Activated CD4-positive, CD25-positive, alpha-beta regulatory T cell treated with anti-CD3 and anti-CD28 coated beads, Interleukin-2, amount 50 U/mL, for 24 hours (primary cell): ENCODE measurements around the gene RIGI.
A peak's percentile ranks its signal among the peaks of the same experiment; 100 is the strongest.
"Not testable (repeated sequence)": the region's sequence is repeated elsewhere in the genome, so short reads cannot be mapped to it uniquely, and the experiment has no call there.

Experiments
- ATAC-seq, 2 donors: fragments of 150-1000 bp; cut with Tn5 transposase; one replicate each; pipeline ENCODE4 v1.10.0; 2021; ENCODE audit warnings: mild to moderate bottlenecking in 1 of 2, moderate library complexity in 1 of 2

The RIGI gene

GRCh38 chr9:32525709-32526030, 326 bp downstream of the RIGI start:
- no peak for ATAC-seq

DNA sequence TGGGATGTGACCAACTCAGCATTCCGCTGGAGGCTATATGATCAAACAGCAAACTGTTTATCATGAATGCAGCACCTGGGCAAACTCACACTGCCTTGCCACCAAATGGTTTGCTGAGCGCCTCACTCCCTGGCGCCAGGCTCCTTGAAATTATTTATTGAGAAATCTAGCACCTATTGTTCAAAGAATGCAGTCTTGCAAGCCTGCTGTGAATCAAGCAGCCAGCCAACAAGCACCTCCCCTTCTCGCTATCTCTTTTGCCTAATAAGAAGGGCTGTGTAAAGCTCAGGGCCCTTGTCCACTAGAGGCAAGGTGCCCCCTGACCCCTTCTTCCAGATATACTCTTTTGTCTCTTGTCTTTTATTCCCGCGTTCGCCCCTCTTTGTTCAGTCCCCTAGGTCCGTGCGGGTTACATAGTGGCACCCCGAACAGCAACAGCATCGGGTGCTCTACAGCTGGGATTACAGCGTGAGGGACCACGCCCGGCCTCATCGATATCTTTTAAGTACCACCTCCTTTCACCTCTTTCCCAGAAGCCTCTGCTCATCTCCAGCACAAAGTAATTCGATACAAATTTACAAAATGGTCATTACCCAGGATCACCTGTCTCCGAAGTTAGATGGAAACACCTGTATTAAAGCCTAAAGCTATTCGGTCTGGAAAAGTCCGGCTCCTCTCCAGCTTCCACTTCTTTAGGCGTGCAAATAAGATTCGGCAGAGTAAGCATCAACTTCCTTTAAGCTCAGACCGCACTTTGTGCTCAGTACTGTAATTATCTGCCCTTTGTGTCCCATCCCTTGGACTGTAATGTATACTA, 896 bp downstream of the RIGI start:
- peak; percentile 30 to 53 for ATAC-seq

GRCh38 chr9:32524558-32524891, 1.5 kb downstream of the RIGI start:
- ATAC-seq: not testable (repeated sequence)

DNA sequence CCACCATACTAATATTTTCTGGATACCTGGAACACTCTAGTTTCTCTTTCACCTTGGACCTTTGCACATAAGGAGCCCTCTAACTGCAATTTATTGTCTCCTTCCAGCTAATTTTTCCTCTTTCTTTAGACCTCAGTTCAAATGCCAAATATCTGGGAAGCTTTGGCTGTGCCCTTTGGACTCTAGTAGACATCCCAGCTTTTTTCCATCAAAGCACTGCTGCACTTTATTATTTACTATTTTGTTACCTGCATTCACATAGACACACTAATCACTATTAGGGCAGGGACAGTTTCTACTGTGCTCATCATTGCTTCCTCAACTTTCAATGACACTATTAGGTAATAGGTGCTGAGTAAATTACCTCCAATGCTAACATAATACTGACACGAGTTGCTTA, 2.1 kb downstream of the RIGI start:
- no peak for ATAC-seq

GRCh38 chr9:32518276-32518675, 7.7 kb downstream of the RIGI start:
- no peak for ATAC-seq

DNA sequence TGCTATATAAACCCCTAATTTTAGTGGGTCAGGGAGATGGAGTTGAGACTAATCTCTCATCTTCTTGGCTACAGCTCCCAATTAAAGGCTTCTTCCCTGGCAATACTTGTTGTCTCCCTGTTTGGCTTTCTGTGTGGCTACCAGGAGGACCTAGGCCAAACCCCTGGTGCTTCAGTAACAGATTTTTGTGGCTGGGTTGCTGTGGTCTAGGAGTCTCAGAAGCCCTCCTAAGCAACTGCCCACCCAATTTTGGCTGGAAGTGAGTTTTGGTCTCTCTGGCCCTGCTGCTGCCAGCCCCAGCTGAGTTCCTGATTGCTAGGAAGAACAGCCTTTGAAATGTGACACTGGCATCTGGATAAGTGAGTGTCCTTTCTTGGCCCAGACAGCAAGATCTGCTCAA, 9.8 kb downstream of the RIGI start:
- no peak for ATAC-seq

DNA sequence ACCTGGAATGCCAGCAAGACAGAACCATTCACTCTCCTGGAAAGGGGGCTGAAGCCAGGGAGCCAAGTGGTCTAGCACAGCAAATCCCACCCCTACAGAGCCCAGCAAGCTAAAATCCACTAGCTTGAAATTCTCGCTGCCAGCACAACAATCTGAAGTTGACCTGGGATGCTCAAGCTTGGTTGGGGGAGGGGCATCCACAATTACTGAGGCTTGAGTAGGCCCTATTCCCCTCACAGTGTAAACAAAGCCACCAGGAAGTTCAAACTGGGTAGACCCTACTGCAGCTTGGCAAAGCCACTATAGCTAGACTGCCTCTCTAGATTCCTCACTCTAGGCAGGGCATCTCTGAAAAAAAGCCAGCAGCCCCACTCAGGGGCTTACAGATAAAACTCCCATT, 17.3 kb downstream of the RIGI start:
- no peak for ATAC-seq

DNA sequence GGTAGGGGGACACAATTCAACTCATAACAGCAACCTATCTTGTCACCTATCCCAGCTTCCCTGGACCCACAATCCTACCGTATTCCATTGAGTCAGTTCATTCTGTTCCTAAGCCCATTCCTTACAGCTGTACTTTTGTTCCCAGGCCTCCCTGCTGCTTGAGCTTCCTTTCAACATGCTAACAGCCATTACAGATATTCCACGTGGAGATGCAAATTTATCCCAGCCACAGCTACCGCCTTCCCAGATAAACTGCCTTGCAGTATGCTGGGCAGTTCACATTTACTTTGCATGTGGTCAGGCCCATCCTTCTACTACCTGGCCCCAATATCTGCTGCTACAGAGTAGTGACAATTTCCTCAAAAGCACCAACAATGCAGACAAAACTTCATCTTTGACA, 23.0 kb downstream of the RIGI start:
- no peak for ATAC-seq

DNA sequence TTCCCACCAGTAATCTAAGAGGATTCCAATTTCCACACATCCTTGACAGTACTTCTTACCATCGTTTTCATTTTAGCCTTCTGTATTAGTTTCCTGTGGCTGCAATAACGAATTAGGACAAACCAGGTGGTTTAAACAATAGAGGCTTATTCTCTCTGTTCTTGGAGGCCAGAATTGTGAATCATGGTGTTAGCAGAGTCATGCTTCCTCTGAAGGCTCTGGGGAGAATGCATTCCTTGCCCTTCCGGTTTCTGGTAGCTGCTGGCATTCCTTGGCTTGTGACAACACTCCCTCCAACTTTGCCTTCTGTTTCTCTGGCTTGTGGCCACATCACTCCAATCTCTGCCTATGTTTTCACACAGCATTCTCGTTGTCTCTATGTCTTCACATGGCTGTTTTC, 23.5 kb downstream of the RIGI start:
- ATAC-seq: no peak

GRCh38 chr9:32501868-32502267, 24.1 kb downstream of the RIGI start:
- no peak for ATAC-seq

- no peak for ATAC-seq
These were observed 25.2 kb downstream of the RIGI start for GRCh38 chr9:32500768-32501167.

DNA sequence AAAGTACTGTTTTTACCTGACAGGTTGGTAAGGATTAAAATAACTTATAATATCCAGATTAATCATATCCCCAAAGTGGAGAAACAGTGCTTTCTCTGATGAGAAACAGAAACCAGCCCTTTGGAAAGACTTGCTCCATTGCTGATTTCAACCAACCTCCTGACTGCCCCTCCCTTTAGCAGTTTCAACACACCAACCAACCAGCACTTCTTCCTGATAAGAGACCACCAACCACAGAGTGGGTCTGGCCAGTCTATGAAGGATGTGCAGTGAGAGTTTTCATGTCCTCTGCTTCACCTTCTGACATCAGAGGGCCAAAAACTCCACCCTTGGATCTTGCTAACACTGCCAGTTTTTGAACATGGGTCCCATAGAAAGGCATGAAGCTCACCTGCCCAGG, 28.1 kb downstream of the RIGI start:
- no peak for ATAC-seq

GRCh38 chr9:32490601-32491000, 35.4 kb downstream of the RIGI start:
- ATAC-seq: no peak

GRCh38 chr9:32487981-32488380, 38.0 kb downstream of the RIGI start:
- ATAC-seq: no peak

GRCh38 chr9:32486839-32487562, 39.0 kb downstream of the RIGI start:
- no peak for ATAC-seq

DNA sequence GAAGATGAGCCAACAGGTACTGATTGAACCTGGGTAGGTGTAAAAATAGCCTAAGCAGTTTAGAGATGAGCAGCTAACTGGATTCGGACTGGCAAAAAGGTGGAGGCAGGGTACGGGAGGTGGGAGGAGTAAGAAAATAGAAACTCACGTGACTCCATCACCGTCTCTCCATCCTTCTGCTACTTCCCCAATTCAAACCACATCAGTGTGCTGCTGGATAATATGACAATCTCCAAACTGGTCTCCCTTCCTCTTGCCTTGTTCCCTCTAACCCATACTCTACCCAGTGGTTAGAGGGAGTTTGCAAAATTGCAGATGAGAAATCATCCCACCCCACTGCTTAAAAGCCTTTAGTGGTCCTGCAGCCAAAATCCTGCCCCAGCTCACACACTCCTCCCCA, 42.7 kb downstream of the RIGI start:
- ATAC-seq: no peak
